ENCODE results near the gene NR5A1.

Gene NR5A1

GRCh38 chr9:124439086-124439485, 68.1 kb downstream of the NR5A1 start:
- no peak for DNase-seq

- DNase-seq, result no peak
These were observed 69.1 kb downstream of the NR5A1 start for GRCh38 chr9:124438091-124438490.

- DNase-seq, result no peak
These were observed 70.1 kb downstream of the NR5A1 start for GRCh38 chr9:124437086-124437485.

- no peak for DNase-seq
These were observed 70.9 kb downstream of the NR5A1 start for GRCh38 chr9:124436320-124436719.

Data from DMS79 (cell line).